Thoracic aorta (tissue), 2 donors: ENCODE data around the gene PPP1R8. TPM values are rescaled to one million over a fixed set of nuclear protein-coding genes. Genes with fewer than 3 reads are reported as not detected.
"Not testable (repeated sequence)": the region's sequence is repeated elsewhere in the genome, so short reads cannot be mapped to it uniquely, and the experiment has no call there.

Experiments
- ATAC-seq: fragments of 150-250 bp; one replicate; pipeline ENCODE4 v1.8.0; 2017; ENCODE audit warnings: low read depth; ENCODE audit not compliant: insufficient number of reproducible peaks, low FRiP score
- DNase-seq: peaks from one replicate; pipeline ENCODE4 v3.0.0-alpha.2; 2020; ENCODE audit warnings: low spot score
- H3K27ac ChIP-seq, 2 donors: fragments of 200-600 bp; sonication (generic); 1 replicate in 1 of 2; 2 replicates in 1 of 2; pipeline ENCODE4 v1.5.1; 2016; ENCODE audit warnings: mild to moderate bottlenecking in 2 of 2, moderate library complexity in 2 of 2
- H3K27me3 ChIP-seq: fragments of 200-600 bp; sonication (generic); replicated peaks from 2 replicates; pipeline ENCODE4 v1.6.0; 2016; ENCODE audit warnings: mild to moderate bottlenecking; ENCODE audit not compliant: insufficient read depth
- H3K36me3 ChIP-seq: fragments of 200-600 bp; sonication (generic); one replicate; pipeline ENCODE4 v1.5.1; 2016
- H3K4me1 ChIP-seq, 2 donors: fragments of 200-600 bp; sonication (generic); 1 replicate in 1 of 2; 2 replicates in 1 of 2; pipeline versions ENCODE4 v1.5.1 to v1.6.0; 2016; ENCODE audit warnings: low read depth in 2 of 2, mild to moderate bottlenecking in 1 of 2; ENCODE audit not compliant: control insufficient read depth in 1 of 2
- H3K4me3 ChIP-seq: fragments of 200-600 bp; sonication (generic); 2 replicates; pipeline ENCODE4 v1.5.1; 2016; ENCODE audit warnings: mild to moderate bottlenecking
- H3K9me3 ChIP-seq: fragments of 200-600 bp; sonication (generic); 2 replicates; pipeline ENCODE4 v1.5.1; 2016
- total RNA-seq, 2 donors: library from RNA; depleted of rRNA; stranded (reverse); fragments of >200 nt; gene quantifications; one replicate each; pipeline versions ENCODE4 v1.1.0 to v1.2.3, GENCODE V29; 2016
- TF ChIP-seq, protein P1 (sequence below): fragments of 200-600 bp; sonication (generic); IDR thresholded peaks from one replicate; pipeline ENCODE4 v1.5.1; 2019; ENCODE audit warnings: antibody characterized with exemption

The PPP1R8 gene
- total RNA-seq, 2 donors from 2014 or later, result 37.2 to 40.8 TPM

DNA sequence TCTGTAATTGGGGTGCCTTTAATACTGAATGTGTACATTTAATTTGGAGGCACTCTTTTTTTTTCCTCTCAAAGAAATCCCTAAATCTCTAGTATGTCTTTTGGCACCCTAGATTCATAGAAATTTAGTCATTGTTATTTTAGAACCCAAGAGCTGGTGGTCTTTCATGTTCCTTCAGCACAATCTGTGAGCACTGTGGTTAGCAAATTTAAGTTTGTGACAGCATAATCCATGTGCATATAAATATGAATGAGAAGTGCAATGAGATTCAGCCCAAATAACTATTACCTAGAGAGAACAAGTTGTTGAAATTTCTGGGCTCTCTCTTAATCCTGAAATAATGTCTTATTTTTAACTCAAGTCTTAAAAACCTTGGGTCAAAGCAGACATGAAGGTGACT, 4.5 kb downstream of the PPP1R8 start:
- no peak overlapping the region for H3K27ac ChIP-seq
- DNase-seq (no peak), ATAC-seq (no peak)
- H3K9me3 ChIP-seq, result no peaks in the 10 kb centered on the region
- no peaks in the 10 kb centered on the region for H3K27me3 ChIP-seq
- no peak overlapping the region for H3K4me3 ChIP-seq
- TF ChIP-seq, protein P1, sequence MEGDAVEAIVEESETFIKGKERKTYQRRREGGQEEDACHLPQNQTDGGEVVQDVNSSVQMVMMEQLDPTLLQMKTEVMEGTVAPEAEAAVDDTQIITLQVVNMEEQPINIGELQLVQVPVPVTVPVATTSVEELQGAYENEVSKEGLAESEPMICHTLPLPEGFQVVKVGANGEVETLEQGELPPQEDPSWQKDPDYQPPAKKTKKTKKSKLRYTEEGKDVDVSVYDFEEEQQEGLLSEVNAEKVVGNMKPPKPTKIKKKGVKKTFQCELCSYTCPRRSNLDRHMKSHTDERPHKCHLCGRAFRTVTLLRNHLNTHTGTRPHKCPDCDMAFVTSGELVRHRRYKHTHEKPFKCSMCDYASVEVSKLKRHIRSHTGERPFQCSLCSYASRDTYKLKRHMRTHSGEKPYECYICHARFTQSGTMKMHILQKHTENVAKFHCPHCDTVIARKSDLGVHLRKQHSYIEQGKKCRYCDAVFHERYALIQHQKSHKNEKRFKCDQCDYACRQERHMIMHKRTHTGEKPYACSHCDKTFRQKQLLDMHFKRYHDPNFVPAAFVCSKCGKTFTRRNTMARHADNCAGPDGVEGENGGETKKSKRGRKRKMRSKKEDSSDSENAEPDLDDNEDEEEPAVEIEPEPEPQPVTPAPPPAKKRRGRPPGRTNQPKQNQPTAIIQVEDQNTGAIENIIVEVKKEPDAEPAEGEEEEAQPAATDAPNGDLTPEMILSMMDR, result no peak
- H3K4me1 ChIP-seq, result peaks cover 9 to 17% of the 10 kb centered on the region in 2 donors
- H3K36me3 ChIP-seq, result peaks cover 10% of the 10 kb centered on the region

DNA sequence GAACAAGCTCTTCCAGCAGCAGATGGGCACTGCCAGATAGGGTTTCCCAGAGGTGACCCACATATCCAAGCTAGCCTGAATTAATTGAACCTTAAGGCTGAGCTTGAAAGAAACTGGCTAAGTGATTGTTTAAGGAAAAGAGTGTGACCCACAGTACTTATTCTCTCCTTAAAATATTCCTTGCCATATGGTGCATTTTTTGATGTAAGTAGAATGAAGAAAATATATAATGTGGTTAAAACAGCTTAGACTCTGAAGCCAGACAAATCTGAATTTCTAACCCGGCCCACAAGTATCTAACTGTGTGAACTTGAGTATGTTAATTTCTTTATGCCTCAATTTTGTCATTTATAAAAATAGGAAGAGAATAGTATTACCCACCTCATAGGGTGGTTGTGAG, 4.9 kb downstream of the PPP1R8 start:
- Histone ChIP-seq H3K4me3 (no peak overlapping the region), H3K36me3 (peaks cover 10% of the 10 kb centered on the region), H3K9me3 (no peaks in the 10 kb centered on the region), H3K27ac (no peak overlapping the region), H3K27me3 (no peaks in the 10 kb centered on the region), H3K4me1 (peaks cover 9 to 15% of the 10 kb centered on the region in 2 donors)
- no peak for ATAC-seq
- DNase-seq, result no peak
- TF ChIP-seq, protein P1, result no peak

DNA sequence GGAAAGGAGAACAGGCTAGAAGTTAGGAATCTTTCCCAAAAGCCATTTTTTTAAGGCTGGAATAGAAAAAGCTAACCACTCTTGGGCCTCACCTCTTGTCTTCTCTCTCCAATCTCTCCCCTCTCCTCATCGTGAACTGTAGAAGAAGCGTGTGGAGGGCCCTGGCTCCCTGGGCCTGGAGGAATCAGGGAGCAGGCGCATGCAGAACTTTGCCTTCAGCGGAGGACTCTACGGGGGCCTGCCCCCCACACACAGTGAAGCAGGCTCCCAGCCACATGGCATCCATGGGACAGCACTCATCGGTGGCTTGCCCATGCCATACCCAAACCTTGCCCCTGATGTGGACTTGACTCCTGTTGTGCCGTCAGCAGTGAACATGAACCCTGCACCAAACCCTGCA, 19.4 kb downstream of the PPP1R8 start:
- Histone ChIP-seq H3K27me3 (no peaks in the 10 kb centered on the region), H3K36me3 (peaks cover 48% of the 10 kb centered on the region), H3K4me3 (no peak overlapping the region), H3K9me3 (no peaks in the 10 kb centered on the region), H3K27ac (no peak overlapping the region), H3K4me1 (no peaks in the 10 kb centered on the region)
- DNase-seq, result no peak
- TF ChIP-seq, protein P1, result no peak
- ATAC-seq, result no peak

DNA sequence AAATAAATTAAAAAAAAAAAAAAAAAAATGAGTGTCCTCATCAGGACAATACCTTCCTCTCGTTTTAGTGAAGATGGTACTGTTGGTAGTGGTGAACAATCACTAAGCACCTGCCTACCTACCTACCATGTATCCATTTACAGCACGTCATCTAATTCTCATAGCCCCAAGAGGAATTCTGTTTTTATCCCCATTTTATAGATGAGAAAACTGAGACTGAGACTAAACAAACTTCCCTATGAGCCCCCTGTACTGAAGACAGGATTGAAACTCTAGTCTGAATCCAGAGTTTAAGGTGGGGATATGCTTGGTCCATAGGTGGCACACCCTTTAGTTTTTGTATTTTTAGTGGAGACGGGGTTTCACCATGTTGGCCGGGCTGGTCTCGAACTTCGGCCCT, 24.5 kb downstream of the PPP1R8 start:
- H3K27ac ChIP-seq, result no peak overlapping the region
- no peak for DNase-seq
- no peaks in the 10 kb centered on the region for H3K27me3 ChIP-seq
- H3K4me3 ChIP-seq, result no peak overlapping the region
- TF ChIP-seq, protein P1, result no peak
- ATAC-seq, result no peak
- peaks cover 0 to 6% of the 10 kb centered on the region in 2 donors for H3K4me1 ChIP-seq
- H3K9me3 ChIP-seq, result no peaks in the 10 kb centered on the region
- H3K36me3 ChIP-seq, result peaks cover 10% of the 10 kb centered on the region

DNA sequence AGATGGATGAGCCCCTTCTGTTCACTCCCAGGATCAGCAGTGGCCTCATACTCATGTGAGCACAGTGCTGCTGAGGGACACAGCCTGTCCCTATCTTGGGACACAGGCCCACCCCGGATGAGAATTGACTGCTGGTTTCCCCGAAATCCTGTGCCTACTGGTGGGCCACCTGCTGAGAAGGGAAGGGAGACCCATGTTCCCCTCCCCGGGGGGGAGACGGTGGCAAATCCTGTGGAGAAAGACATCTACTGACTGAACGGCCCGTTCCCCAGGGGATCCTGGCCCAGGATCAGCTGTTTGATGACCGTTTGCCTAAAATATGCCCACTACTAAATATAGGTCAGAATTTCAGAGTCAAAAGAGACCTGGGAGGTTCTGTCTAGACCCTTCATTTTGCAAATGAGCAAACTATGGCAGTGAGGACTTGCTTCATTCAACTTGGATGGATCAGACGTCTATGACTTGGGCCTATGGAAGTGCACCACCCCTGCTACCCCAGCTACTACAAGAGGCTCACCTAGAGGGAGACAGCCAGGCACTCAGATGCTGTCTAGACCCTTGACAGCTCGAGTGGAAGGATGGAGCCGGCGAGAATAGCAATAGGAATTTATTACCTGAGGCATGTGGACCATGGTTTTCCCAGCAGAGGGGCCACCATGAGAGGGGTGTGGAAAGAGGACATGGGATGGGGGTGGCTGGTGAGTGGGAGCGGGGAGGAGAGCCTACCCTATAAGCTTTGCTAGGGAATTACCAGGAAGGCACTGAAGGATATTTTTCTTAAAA, 26.2 kb downstream of the PPP1R8 start:
- Histone ChIP-seq H3K4me1 (peaks cover 0 to 6% of the 10 kb centered on the region in 2 donors), H3K36me3 (peaks cover under 1% of the 10 kb centered on the region), H3K27me3 (no peaks in the 10 kb centered on the region), H3K4me3 (no peak overlapping the region), H3K9me3 (no peaks in the 10 kb centered on the region), H3K27ac (no peak overlapping the region)
- no peak for ATAC-seq
- TF ChIP-seq, protein P1, result no peak
- no peak for DNase-seq

DNA sequence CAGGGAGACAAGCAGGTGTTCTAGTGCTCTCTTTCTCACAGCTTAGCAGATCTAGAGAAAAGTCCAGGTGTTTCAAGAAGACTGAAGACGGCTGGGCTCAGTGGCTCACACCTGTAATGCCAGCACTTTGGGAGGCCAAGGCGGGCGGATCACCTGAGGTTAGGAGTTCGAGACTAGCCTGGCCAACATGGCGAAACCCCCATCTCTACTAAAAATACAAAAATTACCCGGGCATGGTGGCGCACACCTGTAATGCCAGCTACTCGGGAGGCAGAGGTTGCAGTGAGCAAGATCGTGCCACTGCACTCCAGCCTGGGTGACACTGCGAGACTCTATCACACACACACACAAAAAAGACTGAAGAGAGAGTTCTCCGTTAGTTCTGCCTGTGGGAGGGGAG, 27.0 kb downstream of the PPP1R8 start:
- H3K36me3 ChIP-seq, H3K4me3 ChIP-seq, DNase-seq, H3K27ac ChIP-seq, ATAC-seq, H3K9me3 ChIP-seq, H3K4me1 ChIP-seq, H3K27me3 ChIP-seq: not testable (repeated sequence)
